GM12878 (cell line): ENCODE results near the gene CA6.

Experiments
- ATF2 ChIP-seq: IDR thresholded peaks from 2 replicates; pipeline ENCODE4 v1.6.1; 2012; ENCODE audit warnings: low read length, inconsistent platforms
- ATF7 ChIP-seq: fragments of 450-650 bp; IDR thresholded peaks from 2 replicates; pipeline ENCODE4 v1.6.1; 2016; ENCODE audit warnings: low read depth, mild to moderate bottlenecking
- CHD2 ChIP-seq: IDR thresholded peaks from 2 replicates; pipeline ENCODE4 v1.6.1; 2011; ENCODE audit warnings: low read depth, low read length, improper control_type of control experiment, borderline replicate concordance
- EED ChIP-seq: sonication (generic); IDR thresholded peaks from 2 replicates; pipeline ENCODE4 v1.6.1; 2016; ENCODE audit warnings: antibody characterized with exemption, low read depth
- POLR2A ChIP-seq: IDR thresholded peaks from 2 replicates; pipeline ENCODE4 v1.6.1; 2011; ENCODE audit warnings: low read depth, mild to moderate bottlenecking, low read length
- POLR2AphosphoS2 ChIP-seq: IDR thresholded peaks from 2 replicates; pipeline ENCODE4 v1.6.1; 2011; ENCODE audit warnings: low read depth, mild to moderate bottlenecking, low read length, improper control_type of control experiment, moderate library complexity
- TF ChIP-seq, protein P1 (sequence below): IDR thresholded peaks from 2 replicates; pipeline ENCODE4 v1.6.1; 2012; ENCODE audit warnings: low read depth, low read length, improper control_type of control experiment
- TF ChIP-seq, protein P2 (sequence below), 3 experiments: IDR thresholded peaks in 2 of 3; conservative IDR thresholded peaks in 1 of 3; 2 replicates each; pipeline ENCODE4 v1.5.1; 2011; ENCODE audit warnings: low read depth in 3 of 3, low read length in 3 of 3, mild to moderate bottlenecking in 3 of 3, control low read depth in 2 of 3, moderate library complexity in 2 of 3, inconsistent platforms in 1 of 3, mixed read lengths in 1 of 3; ENCODE audit not compliant: control insufficient read depth in 2 of 3, insufficient read depth in 1 of 3; ENCODE audit errors: extremely low read depth in 1 of 3

DNA sequence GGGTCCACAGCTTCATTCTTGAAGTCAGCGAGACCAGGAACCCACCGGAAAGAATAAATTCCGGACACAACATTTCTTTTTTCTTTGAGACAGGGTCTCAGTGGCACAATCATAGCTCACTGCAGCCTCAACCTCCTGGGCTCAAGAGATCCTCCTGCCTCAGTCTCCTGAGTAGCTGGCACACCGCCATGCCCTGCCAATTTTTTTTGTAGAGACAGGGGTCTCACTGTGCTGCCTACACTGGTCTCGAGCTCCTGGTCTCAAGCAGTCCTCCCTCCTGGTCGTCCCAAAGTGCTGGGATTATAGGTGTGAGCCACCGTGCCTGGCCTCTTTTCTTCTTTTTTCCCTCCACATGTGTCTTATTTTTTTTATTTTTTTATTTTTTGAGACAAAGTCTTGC is 46.6 kb upstream of the CA6 start:
- no peak for TF ChIP-seq POLR2AphosphoS2
- TF ChIP-seq, protein P1, sequence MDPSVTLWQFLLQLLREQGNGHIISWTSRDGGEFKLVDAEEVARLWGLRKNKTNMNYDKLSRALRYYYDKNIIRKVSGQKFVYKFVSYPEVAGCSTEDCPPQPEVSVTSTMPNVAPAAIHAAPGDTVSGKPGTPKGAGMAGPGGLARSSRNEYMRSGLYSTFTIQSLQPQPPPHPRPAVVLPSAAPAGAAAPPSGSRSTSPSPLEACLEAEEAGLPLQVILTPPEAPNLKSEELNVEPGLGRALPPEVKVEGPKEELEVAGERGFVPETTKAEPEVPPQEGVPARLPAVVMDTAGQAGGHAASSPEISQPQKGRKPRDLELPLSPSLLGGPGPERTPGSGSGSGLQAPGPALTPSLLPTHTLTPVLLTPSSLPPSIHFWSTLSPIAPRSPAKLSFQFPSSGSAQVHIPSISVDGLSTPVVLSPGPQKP = no peak
- TF ChIP-seq POLR2A = no peak
- TF ChIP-seq EED = no peak
- TF ChIP-seq, protein P2, sequence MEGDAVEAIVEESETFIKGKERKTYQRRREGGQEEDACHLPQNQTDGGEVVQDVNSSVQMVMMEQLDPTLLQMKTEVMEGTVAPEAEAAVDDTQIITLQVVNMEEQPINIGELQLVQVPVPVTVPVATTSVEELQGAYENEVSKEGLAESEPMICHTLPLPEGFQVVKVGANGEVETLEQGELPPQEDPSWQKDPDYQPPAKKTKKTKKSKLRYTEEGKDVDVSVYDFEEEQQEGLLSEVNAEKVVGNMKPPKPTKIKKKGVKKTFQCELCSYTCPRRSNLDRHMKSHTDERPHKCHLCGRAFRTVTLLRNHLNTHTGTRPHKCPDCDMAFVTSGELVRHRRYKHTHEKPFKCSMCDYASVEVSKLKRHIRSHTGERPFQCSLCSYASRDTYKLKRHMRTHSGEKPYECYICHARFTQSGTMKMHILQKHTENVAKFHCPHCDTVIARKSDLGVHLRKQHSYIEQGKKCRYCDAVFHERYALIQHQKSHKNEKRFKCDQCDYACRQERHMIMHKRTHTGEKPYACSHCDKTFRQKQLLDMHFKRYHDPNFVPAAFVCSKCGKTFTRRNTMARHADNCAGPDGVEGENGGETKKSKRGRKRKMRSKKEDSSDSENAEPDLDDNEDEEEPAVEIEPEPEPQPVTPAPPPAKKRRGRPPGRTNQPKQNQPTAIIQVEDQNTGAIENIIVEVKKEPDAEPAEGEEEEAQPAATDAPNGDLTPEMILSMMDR (IDR thresholded peaks at IDR 0.05 in 2 of 3, conservative IDR thresholded peaks at IDR 0.05 in 1 of 3; ENCODE audit: control insufficient read depth in 2 of 3, extremely low read depth in 1 of 3, insufficient read depth in 1 of 3, low read depth in 3 of 3, low read length in 3 of 3) = no peak
- no peak for TF ChIP-seq ATF7
- no peak for TF ChIP-seq ATF2
- TF ChIP-seq CHD2 = no peak
